Activated T-helper 9 cell treated with anti-CD3 and anti-CD28 coated beads, Interleukin-2, amount 50 U/mL, for 16 hours (primary cell): ENCODE data around the gene BLOC1S4.
"Not testable (repeated sequence)": the region's sequence is repeated elsewhere in the genome, so short reads cannot be mapped to it uniquely, and the experiment has no call there.

Experiments
- DNase-seq: peaks from one replicate; pipeline ENCODE4 v3.0.0-alpha.2; 2020; ENCODE audit warnings: low read depth

Gene BLOC1S4

DNA sequence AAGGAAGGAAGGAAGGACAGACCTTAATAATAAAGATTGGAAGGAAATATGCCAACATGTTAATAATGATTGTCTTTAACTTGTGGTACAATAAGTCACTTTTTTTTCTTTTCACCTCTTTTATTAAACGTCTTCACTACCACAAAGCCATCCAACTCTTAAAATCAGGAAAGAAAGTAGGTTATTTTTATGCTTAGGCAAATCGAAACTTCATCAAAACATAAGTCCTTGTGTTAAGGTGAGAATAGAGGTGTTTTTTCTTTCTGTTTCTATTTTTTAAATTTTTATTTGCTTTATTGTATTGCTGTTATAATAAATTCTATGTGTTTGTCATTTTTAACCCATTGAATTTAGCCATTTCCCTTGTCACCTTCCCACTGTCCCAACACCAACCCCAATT, 26.5 kb downstream of the BLOC1S4 start:
- no peak for DNase-seq

DNA sequence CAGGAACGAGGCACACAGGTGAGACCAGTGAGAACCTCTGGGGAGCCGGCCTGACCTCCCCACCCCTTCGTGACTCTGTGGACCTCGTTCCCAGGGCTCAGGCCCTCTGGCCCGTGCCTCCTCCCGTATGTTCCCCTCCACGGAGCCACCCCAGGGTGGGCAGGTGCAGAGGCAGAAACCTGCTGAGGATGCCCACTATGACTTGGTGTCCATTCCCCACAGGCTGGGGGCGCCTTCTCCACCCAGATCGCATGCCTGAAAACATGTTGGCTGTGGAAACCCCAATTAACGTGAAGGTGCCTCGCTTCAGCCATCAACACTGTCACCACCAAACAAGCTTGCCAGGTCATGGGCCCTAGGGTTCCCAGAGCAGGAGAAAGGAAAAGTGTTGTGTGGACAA, 27.0 kb downstream of the BLOC1S4 start:
- no peak for DNase-seq

GRCh38 chr4:6746721-6747293, 30.8 kb downstream of the BLOC1S4 start:
- no peak for DNase-seq

DNA sequence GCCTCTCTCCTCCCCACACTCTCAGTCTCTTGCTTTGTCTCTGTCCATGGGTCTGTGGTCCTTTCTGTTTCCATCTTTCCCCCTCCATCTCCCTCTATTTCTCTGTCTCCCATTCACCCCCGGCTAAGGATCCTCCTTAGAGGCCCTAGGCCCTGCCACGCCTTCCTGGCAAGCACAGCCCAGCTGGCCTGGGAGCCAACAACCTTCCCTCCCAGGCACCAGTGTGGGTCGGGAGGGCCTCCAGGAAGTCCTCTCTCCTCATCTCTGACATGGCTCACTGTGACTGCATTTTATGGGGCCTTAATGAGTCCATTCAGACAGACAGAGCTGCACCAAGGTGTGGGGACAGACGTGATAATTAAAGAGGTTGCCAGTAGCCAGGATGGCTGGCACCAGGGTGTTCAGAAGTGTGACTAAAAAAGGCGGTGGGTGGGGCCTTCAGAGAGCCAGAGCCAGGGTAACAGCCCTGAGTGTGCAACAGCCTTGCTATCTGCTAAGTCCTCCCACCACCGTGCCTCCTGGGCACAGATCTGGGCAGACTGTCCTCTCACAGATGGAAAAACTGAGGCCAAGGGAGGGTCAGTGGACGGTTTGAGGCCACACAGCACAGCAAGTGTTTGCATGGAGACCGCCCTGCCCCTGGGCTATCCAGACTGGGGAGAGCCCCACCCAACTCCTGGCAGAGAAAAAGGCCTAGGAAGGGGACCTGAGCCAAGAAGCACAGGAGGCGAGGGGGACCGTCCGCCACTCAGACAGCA, 31.5 kb downstream of the BLOC1S4 start:
- no peak for DNase-seq

GRCh38 chr4:6748286-6748685, 32.3 kb downstream of the BLOC1S4 start:
- DNase-seq: no peak

- no peak for DNase-seq
Observed at GRCh38 chr4:6749340-6750171, 33.6 kb downstream of the BLOC1S4 start.

DNA sequence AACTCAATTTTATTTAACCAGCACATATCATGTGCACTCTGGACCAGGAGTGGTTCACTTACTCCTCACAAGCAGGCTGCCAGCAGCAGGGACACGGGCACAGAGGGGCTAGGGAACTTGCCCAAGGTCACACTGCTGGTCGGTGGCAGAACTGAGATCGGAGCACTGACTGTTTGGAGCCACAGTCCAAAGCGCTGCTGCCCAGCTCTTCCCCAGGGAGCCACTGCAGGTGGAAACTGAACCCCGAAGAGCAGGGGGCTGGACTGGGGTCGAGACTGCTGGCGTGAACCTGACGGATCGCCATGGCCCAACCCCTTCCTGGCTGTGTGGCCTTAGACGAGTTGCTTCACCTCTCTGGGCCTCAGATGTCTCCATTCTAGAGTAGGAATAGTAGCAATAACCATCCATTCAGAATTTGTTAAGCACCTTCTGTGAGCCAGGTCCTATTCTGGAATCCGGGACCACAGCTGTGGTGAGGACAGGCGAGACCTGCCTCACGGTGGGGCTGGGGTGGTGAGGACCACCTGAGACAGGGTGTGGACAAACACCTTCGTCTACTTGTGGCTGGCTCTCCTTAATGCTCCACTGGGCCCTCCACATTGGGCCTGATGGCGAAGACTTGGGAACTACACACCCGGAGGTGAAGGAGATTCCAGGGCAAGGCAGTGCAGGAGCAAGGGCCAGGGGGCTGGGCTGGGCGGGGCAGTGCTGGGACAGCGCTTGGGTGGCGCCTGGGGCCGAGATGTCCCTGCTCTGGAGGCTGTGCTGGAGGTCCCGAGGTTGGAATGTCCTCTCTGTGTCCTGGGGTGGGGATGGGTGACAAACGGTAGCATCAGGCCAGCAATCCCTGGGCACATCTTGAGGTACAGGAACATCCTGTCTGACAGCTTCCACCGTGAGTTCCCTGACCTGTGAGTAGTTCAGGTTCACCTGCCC, 34.6 kb downstream of the BLOC1S4 start:
- DNase-seq: no peak

- DNase-seq: no peak
Observed at GRCh38 chr4:6751611-6752485, 35.9 kb downstream of the BLOC1S4 start.

DNA sequence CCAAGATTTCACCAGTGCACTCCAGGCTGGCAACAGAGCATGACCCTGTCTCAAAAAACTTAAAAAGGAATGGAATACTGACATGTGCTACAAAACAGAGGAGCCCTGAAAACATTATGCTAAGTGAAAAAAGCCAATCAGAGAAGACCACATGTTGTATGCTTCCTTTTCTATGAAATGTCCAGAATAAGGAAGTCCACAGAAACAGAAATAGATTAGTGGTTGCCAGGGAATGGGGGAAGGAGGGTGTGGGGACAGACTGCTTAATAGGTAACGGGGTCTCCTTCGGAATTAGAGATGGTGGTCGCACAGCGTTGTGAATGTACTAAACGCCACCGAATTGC, 36.5 kb downstream of the BLOC1S4 start:
- DNase-seq: no peak

DNA sequence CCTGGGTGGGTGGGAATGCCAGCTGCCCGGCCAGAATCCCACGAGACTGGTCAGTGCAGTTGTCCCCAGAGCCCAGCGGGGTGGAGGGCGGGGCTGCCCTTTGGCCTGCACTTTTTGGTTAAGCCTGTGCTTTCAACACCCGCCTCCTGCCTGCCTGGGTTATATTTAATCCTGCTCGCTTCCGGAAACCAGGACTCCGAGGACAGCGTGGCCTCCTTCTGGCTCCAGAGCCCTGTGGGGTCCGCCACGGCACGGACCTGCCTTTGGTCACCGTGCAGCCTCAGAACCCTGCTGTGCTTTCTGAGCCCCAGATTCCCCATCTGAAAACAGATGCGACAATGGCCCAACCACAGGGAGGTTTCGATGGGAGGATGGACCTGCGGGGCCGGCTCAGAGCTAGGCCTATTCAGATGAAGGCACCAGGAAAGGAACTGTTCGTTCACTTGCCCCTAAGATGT, 37.2 kb downstream of the BLOC1S4 start:
- no peak for DNase-seq

DNA sequence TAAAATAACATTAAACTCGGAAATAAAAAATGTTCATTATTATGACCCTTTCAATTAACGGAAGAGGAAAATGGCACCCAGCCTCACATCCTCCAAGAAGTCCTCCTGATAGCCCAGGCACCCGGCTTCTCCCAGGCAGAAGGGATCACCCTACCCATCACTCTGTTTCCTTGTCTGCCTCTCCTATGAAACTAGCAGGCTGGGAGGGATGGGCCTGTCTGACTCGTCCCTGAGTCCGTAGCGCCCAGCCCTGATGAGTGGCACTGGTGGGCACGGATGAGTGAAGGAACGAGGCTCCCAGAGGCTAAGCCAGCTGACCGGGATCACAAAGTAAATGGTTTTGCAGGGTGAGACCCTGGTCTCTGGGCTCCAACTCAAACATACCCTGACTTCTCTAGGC, 37.9 kb downstream of the BLOC1S4 start:
- no peak for DNase-seq

DNA sequence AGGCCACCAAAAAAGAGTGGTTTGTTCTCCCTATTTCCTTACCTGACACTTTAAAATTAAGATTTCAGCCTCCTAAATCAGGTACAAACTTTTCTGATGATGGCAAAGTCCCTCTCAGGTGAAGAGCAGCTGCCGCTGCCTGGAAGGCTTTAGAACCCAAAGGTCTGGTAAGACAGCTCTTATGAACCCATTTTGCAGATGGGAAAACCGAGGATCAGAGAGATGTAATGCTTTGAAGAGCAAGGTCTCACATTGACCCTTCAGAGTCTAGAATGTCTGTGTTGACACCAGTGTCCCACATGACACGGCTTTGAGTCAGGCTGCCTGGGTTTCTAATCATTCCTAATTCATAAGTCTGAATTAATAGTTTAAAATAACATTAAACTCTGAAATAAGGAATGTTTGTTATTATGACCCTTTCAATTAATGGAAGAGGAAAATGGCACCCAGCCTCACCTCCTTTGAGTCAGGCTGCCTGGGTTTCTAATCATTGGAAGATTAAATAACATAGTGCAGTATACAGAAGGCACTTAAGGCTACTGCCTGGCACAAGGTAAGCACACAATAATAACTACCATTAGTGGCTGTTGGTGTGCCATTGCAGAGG, 38.6 kb downstream of the BLOC1S4 start:
- DNase-seq: no peak

- no peak for DNase-seq
Observed at GRCh38 chr4:6755088-6755753, 39.2 kb downstream of the BLOC1S4 start.

GRCh38 chr4:6756345-6756744, 40.4 kb downstream of the BLOC1S4 start:
- DNase-seq: not testable (repeated sequence)

DNA sequence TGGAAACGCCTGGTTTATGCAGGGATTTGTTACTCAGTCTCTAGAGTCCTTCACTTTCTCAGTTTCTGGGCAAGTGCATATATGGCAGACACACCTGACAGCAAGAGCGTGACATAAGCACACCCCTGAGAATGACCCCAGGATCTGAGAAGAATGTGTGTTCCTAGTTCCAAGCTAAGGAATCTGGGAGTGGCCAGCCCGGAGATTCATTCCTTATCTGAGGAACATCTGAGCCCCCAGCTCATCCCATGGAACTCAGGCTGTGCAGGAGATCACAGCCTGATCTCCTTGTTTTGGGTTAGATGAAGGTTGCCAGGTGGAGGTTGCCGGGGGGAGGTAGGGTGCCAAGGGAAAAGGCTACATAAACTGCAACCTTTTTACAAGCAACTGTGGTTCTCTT, 42.8 kb downstream of the BLOC1S4 start:
- no peak for DNase-seq

- no peak for DNase-seq
Observed at GRCh38 chr4:6760865-6761264, 44.9 kb downstream of the BLOC1S4 start.

GRCh38 chr4:6761649-6762615, 46.0 kb downstream of the BLOC1S4 start:
- no peak for DNase-seq

DNA sequence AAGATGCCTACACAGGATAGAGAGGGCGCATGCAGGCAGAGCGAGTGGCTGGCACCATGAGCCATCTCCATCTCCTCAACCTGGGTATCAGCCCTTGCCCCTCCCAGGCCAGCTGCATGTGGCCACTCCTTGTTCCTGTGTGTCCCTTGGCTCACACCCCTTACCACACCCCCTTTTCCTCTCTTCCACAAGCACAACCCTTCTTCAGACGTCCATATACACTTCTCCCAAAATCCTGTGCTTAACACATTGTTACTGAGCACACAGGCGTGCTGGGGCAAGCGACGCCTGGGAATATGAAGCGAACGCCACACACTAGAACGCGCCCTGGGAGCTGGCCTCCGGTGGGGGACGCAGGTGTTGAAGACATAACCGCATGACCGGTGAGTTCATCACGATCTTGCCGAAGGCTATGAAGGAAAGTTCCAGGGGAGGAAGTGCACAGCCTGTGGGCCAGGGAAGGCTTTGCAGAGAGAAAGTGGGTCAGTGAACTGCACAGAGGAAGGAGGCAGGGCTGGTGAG, 47.4 kb downstream of the BLOC1S4 start:
- no peak for DNase-seq
